HG02642 (cell line): ENCODE results near the gene CHST7.

Source experiments
- ATAC-seq: cut with Tn5 transposase; IDR thresholded peaks from one replicate; pipeline ENCODE4 v1.9.1; 2021; ENCODE audit warnings: mild to moderate bottlenecking; ENCODE audit not compliant: unreplicated experiment, poor library complexity

Gene CHST7

GRCh38 chrX:46643636-46644035 lies 70.1 kb downstream of the CHST7 start:
- no peak for ATAC-seq

GRCh38 chrX:46645614-46646013 lies 72.0 kb downstream of the CHST7 start:
- ATAC-seq, result no peak

GRCh38 chrX:46647251-46647650 lies 73.7 kb downstream of the CHST7 start:
- no peak for ATAC-seq
